ENCODE measurements around the gene NT5C3A. TPM values are rescaled to one million over a fixed set of nuclear protein-coding genes. Genes with fewer than 3 reads are reported as not detected.

Gene NT5C3A
- total and polyA plus RNA-seq, 2 of the 8 experiments (the other 6 are each of a cell fraction or from before 2014, with no cell fraction given) = 7.5 to 22.7 TPM

DNA sequence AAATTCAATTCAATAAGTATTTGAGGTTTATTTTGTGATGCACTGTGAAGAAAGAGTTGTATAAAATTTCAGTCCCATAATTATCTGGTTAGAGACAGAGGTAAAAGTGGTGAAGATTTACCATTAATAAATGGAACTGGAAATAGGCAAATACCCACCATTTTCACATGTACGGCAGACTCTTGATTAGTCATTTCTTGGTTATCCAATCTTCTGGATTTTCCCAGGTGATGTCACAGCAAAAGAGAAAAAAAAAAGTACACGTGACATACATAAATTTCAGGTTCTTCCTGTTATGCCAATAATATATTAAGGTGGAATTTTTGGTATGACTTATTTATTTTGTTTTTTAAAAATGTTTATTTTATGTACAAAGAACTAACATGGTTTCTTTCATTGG, 26.8 kb downstream of the NT5C3A start (continued):
- TF ChIP-seq, protein P1, sequence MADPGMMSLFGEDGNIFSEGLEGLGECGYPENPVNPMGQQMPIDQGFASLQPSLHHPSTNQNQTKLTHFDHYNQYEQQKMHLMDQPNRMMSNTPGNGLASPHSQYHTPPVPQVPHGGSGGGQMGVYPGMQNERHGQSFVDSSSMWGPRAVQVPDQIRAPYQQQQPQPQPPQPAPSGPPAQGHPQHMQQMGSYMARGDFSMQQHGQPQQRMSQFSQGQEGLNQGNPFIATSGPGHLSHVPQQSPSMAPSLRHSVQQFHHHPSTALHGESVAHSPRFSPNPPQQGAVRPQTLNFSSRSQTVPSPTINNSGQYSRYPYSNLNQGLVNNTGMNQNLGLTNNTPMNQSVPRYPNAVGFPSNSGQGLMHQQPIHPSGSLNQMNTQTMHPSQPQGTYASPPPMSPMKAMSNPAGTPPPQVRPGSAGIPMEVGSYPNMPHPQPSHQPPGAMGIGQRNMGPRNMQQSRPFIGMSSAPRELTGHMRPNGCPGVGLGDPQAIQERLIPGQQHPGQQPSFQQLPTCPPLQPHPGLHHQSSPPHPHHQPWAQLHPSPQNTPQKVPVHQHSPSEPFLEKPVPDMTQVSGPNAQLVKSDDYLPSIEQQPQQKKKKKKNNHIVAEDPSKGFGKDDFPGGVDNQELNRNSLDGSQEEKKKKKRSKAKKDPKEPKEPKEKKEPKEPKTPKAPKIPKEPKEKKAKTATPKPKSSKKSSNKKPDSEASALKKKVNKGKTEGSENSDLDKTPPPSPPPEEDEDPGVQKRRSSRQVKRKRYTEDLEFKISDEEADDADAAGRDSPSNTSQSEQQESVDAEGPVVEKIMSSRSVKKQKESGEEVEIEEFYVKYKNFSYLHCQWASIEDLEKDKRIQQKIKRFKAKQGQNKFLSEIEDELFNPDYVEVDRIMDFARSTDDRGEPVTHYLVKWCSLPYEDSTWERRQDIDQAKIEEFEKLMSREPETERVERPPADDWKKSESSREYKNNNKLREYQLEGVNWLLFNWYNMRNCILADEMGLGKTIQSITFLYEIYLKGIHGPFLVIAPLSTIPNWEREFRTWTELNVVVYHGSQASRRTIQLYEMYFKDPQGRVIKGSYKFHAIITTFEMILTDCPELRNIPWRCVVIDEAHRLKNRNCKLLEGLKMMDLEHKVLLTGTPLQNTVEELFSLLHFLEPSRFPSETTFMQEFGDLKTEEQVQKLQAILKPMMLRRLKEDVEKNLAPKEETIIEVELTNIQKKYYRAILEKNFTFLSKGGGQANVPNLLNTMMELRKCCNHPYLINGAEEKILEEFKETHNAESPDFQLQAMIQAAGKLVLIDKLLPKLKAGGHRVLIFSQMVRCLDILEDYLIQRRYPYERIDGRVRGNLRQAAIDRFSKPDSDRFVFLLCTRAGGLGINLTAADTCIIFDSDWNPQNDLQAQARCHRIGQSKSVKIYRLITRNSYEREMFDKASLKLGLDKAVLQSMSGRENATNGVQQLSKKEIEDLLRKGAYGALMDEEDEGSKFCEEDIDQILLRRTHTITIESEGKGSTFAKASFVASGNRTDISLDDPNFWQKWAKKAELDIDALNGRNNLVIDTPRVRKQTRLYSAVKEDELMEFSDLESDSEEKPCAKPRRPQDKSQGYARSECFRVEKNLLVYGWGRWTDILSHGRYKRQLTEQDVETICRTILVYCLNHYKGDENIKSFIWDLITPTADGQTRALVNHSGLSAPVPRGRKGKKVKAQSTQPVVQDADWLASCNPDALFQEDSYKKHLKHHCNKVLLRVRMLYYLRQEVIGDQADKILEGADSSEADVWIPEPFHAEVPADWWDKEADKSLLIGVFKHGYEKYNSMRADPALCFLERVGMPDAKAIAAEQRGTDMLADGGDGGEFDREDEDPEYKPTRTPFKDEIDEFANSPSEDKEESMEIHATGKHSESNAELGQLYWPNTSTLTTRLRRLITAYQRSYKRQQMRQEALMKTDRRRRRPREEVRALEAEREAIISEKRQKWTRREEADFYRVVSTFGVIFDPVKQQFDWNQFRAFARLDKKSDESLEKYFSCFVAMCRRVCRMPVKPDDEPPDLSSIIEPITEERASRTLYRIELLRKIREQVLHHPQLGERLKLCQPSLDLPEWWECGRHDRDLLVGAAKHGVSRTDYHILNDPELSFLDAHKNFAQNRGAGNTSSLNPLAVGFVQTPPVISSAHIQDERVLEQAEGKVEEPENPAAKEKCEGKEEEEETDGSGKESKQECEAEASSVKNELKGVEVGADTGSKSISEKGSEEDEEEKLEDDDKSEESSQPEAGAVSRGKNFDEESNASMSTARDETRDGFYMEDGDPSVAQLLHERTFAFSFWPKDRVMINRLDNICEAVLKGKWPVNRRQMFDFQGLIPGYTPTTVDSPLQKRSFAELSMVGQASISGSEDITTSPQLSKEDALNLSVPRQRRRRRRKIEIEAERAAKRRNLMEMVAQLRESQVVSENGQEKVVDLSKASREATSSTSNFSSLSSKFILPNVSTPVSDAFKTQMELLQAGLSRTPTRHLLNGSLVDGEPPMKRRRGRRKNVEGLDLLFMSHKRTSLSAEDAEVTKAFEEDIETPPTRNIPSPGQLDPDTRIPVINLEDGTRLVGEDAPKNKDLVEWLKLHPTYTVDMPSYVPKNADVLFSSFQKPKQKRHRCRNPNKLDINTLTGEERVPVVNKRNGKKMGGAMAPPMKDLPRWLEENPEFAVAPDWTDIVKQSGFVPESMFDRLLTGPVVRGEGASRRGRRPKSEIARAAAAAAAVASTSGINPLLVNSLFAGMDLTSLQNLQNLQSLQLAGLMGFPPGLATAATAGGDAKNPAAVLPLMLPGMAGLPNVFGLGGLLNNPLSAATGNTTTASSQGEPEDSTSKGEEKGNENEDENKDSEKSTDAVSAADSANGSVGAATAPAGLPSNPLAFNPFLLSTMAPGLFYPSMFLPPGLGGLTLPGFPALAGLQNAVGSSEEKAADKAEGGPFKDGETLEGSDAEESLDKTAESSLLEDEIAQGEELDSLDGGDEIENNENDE (IDR thresholded peaks at IDR 0.05; ENCODE audit: insufficient replicate concordance, low read length) = no peak
- TF ChIP-seq EP300 (IDR thresholded peaks at IDR 0.05; ENCODE audit: borderline replicate concordance in 1 of 2, low read depth in 2 of 2, low read length in 2 of 2) (no peak), NRF1 (IDR thresholded peaks at IDR 0.05; ENCODE audit: low read depth, low read length) (no peak), SP4 (IDR thresholded peaks at IDR 0.05; ENCODE audit: low read length) (no peak)
- TF ChIP-seq, protein P2, sequence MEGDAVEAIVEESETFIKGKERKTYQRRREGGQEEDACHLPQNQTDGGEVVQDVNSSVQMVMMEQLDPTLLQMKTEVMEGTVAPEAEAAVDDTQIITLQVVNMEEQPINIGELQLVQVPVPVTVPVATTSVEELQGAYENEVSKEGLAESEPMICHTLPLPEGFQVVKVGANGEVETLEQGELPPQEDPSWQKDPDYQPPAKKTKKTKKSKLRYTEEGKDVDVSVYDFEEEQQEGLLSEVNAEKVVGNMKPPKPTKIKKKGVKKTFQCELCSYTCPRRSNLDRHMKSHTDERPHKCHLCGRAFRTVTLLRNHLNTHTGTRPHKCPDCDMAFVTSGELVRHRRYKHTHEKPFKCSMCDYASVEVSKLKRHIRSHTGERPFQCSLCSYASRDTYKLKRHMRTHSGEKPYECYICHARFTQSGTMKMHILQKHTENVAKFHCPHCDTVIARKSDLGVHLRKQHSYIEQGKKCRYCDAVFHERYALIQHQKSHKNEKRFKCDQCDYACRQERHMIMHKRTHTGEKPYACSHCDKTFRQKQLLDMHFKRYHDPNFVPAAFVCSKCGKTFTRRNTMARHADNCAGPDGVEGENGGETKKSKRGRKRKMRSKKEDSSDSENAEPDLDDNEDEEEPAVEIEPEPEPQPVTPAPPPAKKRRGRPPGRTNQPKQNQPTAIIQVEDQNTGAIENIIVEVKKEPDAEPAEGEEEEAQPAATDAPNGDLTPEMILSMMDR (IDR thresholded peaks at IDR 0.05; ENCODE audit: control extremely low read depth in 1 of 3, insufficient read depth in 1 of 3, low read depth in 1 of 3, low read length in 3 of 3) = no peak

All from H1 (cell line).